ENCODE results near the gene NAPA.
A peak's percentile ranks its signal among the peaks of the same experiment; 100 is the strongest.

NAPA gene

GRCh38 chr19:47514869-47515588 lies at the start of gene NAPA:
TSS of gene NAPA (minus strand) at chr19:47515063. CDS start at chr19:47514940, 123 bp downstream.
- peak; percentile 100 for DNase-seq

DNA sequence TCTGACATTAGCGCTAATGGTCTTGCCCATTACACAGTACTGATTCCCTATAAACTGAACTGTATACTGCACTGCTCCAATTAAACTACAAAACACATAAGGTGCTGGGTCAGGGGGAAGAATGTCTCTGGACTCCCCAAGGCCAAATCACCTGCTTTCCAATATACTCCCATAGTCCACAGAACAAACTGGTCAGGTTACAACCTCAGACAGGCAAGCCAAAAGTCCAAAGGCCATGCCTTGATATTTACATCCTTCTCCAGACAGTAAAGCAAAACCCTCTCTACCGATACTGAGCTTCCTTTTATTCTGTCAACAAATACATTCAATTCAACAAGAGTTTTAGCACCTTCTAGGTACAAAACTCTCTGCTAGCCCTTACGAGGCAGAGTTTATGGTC lies 49.2 kb upstream of the NAPA start:
- no peak for DNase-seq

GRCh38 chr19:47561440-47562057 lies 46.7 kb upstream of the NAPA start:
- DNase-seq: no peak

DNA sequence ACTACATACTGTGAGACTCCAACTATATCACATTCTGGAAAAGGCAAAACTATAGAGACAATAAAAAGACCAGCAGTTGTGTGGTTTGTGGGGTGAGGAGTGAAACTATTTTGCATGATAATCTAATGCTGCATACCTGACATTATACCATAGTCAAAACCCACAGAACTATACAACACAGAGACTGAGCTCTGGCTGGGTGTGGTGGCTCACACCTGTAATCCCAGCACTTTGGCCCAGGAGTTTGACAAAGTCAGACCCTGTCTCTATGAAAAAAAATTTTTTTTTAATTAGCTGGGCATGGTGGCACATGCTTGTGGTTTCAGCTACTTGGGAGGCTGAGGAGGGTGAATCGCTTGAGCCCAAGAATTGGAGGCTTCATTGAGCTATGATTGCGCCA lies 46.1 kb upstream of the NAPA start:
- no peak for DNase-seq

DNA sequence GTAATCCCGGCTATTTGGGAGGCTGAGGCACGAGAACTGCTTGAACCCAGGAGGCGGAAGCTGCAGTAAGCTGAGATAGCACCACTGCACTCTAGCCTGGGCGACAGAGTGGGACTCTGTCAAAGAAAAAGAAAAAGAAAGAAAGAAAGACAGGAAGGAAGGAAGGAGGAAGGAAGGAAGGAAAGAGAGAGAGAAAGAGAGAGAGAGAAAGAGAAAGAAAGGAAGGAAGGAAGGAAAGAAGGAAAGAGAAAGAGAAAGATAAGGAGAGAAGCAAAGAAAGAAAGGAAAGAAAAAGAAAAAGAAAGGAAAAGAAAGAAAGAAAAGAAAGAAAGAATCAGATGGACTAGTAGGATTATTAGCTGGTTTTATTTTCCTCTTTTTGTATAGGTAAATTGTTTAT lies 35.3 kb upstream of the NAPA start:
- no peak for DNase-seq

GRCh38 chr19:47549261-47549862 lies 34.5 kb upstream of the NAPA start:
- no peak for DNase-seq

DNA sequence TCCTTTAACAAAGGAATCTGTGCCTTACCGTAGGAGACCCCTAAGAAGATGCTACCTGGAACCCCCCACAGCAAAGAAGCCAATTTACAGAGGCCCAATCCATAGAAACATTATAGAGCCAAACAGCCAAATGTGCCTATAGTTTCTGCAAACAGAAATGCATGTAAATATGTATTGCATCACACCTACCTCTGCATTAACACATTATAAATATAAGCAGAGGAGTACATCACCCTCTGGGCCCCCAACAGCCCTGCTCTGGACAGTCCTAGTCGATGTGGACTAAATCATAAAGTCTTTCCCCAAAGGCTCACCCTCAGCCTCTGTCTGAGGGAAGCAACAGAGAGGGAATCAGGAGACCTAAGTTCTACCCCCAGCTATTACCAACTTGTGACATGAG lies 32.3 kb upstream of the NAPA start:
- no peak for DNase-seq

DNA sequence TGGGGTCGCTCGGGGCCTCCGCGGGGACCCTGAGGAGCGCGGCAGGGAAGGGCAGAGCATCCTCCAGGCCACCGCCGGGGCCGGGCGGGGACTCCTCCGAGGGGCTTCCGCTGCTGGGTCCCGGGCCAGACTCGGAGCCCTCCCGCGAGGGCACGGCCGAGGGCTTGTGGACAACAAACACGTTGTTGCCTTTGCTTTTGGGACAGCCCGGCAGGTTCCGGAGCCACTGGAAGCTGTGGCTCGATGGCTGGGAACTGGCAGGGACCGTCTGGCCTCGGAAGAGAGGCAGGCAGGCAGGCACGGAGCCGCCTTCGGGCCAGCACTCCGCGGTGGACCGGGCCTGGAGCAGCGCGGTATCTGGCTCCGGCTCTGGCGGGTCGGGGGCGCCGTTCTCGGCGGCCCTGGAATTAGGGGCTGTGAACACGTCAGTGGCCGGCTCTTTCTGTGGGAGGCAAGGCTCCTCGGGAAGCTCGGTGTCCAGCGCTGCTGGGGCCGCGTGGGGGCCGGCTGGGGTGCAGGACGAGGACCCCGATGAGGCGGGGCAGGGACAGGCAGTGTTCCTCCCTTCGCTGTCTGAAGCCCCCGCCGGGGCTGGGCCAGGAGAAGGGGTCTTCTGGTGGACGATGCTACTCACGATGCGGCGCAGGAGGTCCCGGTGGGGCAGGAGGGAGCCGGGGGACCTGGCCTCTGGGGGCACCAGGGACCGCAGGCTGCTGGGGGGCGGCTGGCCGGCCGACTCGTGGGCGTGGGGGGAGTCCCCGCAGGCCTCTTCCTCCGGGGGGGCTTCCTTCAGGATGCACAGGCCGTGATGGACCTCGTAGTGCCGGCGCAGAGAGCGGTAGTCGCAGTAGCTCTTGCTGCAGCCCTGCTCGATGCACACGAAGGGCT lies 30.4 kb upstream of the NAPA start:
- no peak for DNase-seq

DNA sequence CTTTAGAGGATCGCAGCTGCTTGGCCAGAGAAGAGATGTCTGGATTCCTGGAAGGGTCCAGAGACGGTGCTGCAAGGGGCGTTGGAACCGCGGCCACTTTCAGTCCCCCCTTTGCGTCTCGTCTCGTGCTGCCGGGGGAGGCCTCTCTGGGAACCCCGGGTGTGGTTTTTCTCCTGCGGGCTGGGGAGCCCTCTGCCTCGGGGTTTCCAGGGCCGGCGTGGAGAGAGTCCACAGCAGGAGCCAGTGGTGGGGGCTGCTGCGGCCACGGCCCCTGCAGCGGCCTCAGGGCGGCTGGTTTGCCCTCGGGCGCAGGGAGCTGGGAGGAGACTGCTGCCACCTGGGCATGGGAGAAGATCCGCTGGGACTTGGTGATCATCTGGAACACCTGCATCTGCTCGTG lies 29.6 kb upstream of the NAPA start:
- DNase-seq: no peak

DNA sequence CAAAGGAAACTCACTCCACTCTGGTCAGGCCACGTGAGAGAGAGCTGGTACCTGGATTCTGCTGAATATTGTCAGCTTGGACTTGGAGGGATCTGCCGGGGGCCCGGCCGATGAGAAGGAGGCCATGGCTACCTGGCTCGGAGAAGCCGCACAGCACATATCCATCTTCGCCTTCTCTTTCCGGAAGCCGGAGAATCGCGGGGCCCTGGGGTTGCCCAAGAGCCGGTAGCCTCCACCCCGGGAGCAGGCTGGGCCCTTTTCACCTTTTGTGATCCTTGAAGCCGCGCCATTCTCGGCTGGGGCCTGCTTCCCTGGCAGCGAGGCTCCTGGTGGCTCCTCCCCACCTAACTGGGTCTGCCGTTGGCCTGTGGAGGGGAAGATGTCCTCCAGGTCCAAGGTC lies 29.2 kb upstream of the NAPA start:
- no peak for DNase-seq

DNA sequence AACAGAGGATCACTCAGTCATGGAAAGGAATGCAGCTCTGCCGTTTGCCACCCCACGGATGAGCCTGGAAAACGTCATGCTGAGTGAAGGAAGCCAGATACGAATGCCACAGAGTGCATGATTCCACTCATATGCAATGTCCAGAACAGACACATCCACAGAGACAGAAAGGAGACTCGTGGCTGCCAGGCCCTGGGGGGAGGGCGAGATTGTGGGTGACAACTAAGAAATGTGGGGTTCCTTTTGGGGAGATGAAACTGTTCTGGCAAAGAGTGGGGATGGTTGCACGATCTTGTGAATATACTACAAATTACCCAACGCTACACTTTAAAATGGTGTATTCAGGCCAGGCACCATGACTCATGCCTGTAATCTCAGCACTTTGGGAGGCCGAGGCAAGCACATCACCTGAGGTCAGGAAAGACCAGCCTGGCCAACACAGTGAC lies 27.2 kb upstream of the NAPA start:
- no peak for DNase-seq

GRCh38 chr19:47541518-47541917 lies 26.7 kb upstream of the NAPA start:
- peak; percentile 61 to 79 for DNase-seq

GRCh38 chr19:47540748-47541147 lies 25.9 kb upstream of the NAPA start:
- peak in 1 of 2 donors; percentile 14 for DNase-seq

DNA sequence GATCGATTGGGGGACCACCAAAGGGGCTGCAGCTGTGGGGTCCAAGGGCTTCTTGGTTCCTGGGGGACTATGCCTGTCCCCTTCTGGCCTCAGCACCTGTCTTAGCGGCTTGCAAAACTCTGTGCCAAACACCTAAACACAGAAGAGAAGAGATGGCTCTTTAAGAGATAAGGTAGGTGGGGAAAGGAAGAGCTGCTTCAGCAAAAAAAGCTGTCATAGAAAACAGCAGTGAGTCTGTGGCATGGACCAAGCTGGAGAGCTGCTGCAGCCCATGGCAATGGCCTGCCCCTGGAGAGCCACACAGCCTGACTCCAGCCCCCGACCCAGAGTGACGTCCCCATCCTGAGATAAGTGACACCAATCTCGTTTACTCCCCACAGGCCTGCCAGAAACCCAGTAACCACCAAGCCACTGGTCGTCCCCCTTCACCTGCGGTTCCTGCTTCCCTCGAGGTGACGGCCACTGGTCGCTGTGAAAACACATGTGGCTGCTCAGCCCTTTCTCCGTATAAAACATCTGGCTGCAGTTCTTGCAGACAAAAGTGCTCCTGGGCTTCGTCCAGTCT lies 25.0 kb upstream of the NAPA start:
- DNase-seq: peak; percentile 31 to 35

- DNase-seq: no peak
Measured at GRCh38 chr19:47538812-47539211, 23.9 kb upstream of the NAPA start.

GRCh38 chr19:47537493-47537892 lies 22.6 kb upstream of the NAPA start:
- DNase-seq: no peak

GRCh38 chr19:47534628-47535027 lies 19.8 kb upstream of the NAPA start:
- DNase-seq: no peak

GRCh38 chr19:47531640-47532387 lies 17.0 kb upstream of the NAPA start:
- no peak for DNase-seq

DNA sequence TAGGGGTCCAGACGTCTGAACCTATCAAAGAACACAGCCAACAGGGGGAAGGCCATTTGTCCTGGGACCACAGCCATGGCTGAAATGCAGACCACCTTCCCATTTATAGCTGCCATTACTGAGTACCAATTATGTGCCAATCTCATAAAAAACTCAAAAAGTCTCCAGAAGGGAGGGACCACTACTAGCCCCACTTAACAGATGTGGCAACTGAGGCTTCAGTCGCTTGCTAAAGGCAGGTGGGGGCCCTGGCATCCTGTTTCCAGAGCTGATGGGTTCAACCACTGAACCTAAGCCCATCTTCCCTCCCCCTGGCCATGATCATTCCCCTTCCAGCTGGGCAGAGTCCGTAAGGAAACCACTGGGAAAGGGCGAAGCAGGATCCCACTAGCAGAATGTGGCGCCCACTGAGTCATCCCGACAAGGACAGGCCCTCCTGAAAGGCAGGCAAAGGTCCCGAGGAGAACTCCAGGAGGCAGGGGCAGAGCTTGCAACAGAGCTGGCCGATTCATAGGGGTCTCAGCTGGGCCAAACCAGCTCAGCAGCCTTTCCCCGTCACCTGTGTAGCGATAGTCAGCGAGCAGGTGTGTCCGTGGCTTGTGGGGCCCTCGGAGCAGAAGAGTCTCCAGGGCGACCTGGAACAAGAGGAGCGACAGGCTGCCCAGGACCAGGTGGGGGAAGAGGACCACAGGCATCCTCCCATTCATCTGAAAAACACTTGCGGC lies 14.3 kb upstream of the NAPA start:
- DNase-seq: no peak

- no peak for DNase-seq
Measured at GRCh38 chr19:47526798-47527197, 11.9 kb upstream of the NAPA start.

DNA sequence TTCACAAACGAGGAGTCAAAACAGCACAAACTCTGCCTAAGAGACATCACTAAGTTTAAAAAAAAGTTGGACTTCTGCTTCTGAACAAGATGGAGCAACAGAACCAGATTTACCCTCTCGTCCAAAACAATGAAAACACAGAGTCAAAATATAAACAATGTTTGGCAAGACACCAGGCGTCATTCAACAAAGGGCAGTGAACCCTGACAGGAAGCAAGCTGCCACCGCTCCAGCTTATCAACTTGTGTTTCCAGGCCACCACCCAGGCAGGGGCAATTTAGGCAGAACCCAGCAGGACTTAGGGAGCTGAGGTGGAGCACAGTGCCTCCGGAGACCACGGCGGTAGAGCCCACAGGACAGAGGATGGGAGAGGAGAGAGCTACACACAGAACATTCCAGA lies 8.6 kb upstream of the NAPA start:
- no peak for DNase-seq
